Upper lobe of left lung (tissue), 6 donors: ENCODE results near the gene FIBCD1. TPM values are rescaled to one million over a fixed set of nuclear protein-coding genes. Genes with fewer than 3 reads are reported as not detected.

Source experiments
- ATAC-seq, 2 donors: fragments of 200-7000 bp; cut with Tn5 transposase; one replicate each; pipeline ENCODE4 v1.9.1; 2022; ENCODE audit warnings: mild to moderate bottlenecking in 2 of 2, moderate library complexity in 2 of 2; ENCODE audit not compliant: low FRiP score in 2 of 2
- DNase-seq, 2 donors: peaks; one replicate each; pipeline ENCODE4 v3.0.0-alpha.2; 2019 to 2020
- H3K27ac ChIP-seq, 4 donors: fragments of 200-600 bp; sonication (generic); one replicate each; pipeline ENCODE4 v1.5.1; 2016 to 2019
- H3K27me3 ChIP-seq, 4 donors: fragments of 200-600 bp; sonication (generic); one replicate each; pipeline ENCODE4 v1.5.1; 2017 to 2019
- H3K36me3 ChIP-seq, 4 donors: fragments of 200-600 bp; sonication (generic); one replicate each; pipeline ENCODE4 v1.5.1; 2016 to 2019
- H3K4me1 ChIP-seq, 4 donors: fragments of 200-600 bp; sonication (generic); one replicate each; pipeline ENCODE4 v1.5.1; 2018 to 2019
- H3K4me3 ChIP-seq, 4 donors: fragments of 200-600 bp; sonication (generic); one replicate each; pipeline ENCODE4 v1.5.1; 2017 to 2019; ENCODE audit warnings: mild to moderate bottlenecking in 2 of 4, moderate library complexity in 1 of 4
- H3K9me3 ChIP-seq, 4 donors: fragments of 200-600 bp; sonication (generic); one replicate each; pipeline ENCODE4 v1.5.1; 2018 to 2019
- EP300 ChIP-seq, 4 donors: sonication (generic); formaldehyde crosslinking; IDR thresholded peaks; one replicate each; pipeline ENCODE4 v1.5.1; 2017; ENCODE audit warnings: antibody characterized with exemption in 4 of 4, control low read depth in 2 of 4
- POLR2A ChIP-seq, 4 donors: fragments of 450-650 bp; IDR thresholded peaks; one replicate each; pipeline ENCODE4 v1.5.1; 2016 to 2017; ENCODE audit warnings: antibody characterized with exemption in 4 of 4, mild to moderate bottlenecking in 2 of 4
- POLR2AphosphoS5 ChIP-seq, 2 donors: sonication (generic); formaldehyde crosslinking; IDR thresholded peaks; one replicate each; pipeline ENCODE4 v1.5.1; 2017; ENCODE audit warnings: antibody characterized with exemption in 2 of 2
- whole genome bisulfite sequencing, 2 donors: methylation state at CpG; one replicate each; pipeline ENCODE4 v1.1.5; 2017 to 2018; 5-methylcytosine and 5-hydroxymethylcytosine counted together
- total RNA-seq, 6 donors: library from RNA; depleted of rRNA in 4 of 6; stranded (reverse); fragments of >200 nt in 4 of 6; gene quantifications; one replicate each; pipeline versions ENCODE4 v1.1.0 to v1.2.1, GENCODE V29; 2016 to 2021
- TF ChIP-seq, protein P1 (sequence below), 6 experiments: fragments of 450-650 bp in 4 of 6; fragments of 200-600 bp in 2 of 6; sonication (generic) in 2 of 6; IDR thresholded peaks; one replicate each; pipeline ENCODE4 v1.5.1; 2016 to 2019; ENCODE audit warnings: antibody characterized with exemption in 6 of 6
- donor health status: DM: no; HTN: no; CAD: no; lungs with moderate emphysema.
- donor health status: DM: no; HTN: yes; CAD: no; lungs with severe emphysema.

Gene FIBCD1
- total RNA-seq, 6 donors from 2014 or later = 0.30 to 15.8 (median 4.1) TPM

DNA sequence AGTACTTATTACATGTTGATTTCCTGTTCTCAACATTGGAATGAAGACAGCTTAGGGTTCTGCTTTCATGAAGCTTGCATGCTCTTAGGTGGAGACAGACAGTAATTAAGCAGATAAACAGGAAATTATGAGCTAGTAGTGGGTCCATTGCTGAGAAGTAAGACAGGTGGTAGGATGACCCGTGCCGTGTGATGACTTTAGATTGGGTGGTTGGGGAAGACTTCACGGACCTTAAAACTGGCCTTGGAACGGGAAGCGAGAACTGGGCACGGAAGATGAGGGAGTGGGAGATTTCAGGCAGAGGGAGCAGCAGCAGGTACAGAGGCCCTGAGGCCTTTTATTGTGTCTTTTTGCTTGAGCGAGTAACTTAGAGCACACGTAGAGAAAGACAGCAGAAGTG lies 76.8 kb downstream of the FIBCD1 start:
- peaks cover 0 to 31% (median 8%) of the 10 kb centered on the region in 4 donors for H3K36me3 ChIP-seq
- WGBS, 2 donors = 90 to 95% methylated on average over 8 of the region's 8 CpGs

DNA sequence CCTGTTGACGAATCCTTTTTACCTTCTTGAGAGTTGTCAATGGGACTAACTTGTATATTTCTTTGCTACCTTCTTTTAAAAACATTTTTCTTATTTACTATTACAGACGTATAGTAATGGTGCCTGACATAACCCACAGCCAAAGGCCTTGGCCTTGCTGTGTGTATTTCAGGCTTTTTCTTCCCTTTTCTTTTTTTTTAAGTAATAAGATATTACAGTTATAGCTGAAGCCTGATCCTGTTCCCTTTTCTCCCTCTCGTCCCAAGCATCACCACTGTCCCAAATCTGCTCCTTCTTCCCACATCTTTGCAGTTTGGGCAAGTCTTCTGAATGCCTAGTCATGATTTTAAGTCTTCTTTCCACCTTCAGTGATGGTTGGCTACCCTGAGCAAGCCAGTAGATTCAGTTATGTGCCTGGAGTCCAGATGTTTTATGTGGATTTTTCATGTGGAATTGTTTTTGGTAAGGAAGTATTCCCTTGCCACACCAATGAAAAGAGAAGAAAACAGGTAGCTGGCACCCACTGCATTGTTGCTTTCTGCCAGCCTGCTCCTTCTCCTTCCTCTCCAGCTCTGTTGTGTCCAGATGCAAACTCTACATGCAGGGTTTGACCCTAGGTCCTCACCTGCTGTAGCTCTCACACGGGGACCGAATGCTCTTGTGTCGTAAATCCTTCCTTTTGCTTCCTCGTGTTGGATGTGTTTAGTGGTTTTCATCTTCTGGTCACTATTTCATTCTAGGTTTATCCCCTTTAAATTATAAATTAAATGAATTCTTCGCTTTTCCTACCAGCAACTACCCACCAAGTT lies 77.5 kb downstream of the FIBCD1 start:
- Histone ChIP-seq H3K9me3 (no peaks in the 10 kb centered on the region), H3K27ac (no peak overlapping the region), H3K4me3 (no peak overlapping the region), H3K4me1 (peaks cover 0 to 14% (median 12%) of the 10 kb centered on the region in 4 donors), H3K36me3 (peaks cover 0 to 36% (median 8%) of the 10 kb centered on the region in 4 donors), H3K27me3 (no peaks in the 10 kb centered on the region)
- no peak for DNase-seq
- ATAC-seq = no peak
- TF ChIP-seq POLR2AphosphoS5 (IDR thresholded peaks at IDR 0.05) (no peak), EP300 (IDR thresholded peaks at IDR 0.05) (no peak), POLR2A (IDR thresholded peaks at IDR 0.05) (no peak)
- TF ChIP-seq, protein P1, sequence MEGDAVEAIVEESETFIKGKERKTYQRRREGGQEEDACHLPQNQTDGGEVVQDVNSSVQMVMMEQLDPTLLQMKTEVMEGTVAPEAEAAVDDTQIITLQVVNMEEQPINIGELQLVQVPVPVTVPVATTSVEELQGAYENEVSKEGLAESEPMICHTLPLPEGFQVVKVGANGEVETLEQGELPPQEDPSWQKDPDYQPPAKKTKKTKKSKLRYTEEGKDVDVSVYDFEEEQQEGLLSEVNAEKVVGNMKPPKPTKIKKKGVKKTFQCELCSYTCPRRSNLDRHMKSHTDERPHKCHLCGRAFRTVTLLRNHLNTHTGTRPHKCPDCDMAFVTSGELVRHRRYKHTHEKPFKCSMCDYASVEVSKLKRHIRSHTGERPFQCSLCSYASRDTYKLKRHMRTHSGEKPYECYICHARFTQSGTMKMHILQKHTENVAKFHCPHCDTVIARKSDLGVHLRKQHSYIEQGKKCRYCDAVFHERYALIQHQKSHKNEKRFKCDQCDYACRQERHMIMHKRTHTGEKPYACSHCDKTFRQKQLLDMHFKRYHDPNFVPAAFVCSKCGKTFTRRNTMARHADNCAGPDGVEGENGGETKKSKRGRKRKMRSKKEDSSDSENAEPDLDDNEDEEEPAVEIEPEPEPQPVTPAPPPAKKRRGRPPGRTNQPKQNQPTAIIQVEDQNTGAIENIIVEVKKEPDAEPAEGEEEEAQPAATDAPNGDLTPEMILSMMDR (IDR thresholded peaks at IDR 0.05) = no peak
- 78 to 80% methylated on average over 8 of the region's 8 CpGs for WGBS, 2 donors

More for the DNA sequence above, 76.8 kb downstream of the FIBCD1 start:
- no peaks in the 10 kb centered on the region for H3K27me3 ChIP-seq
- TF ChIP-seq POLR2AphosphoS5 (IDR thresholded peaks at IDR 0.05) = no peak
- peaks cover 0 to 16% (median 13%) of the 10 kb centered on the region in 4 donors for H3K4me1 ChIP-seq
- DNase-seq (no peak), ATAC-seq (no peak)
- no peak overlapping the region for H3K4me3 ChIP-seq
- H3K27ac ChIP-seq = no peak overlapping the region
- no peaks in the 10 kb centered on the region for H3K9me3 ChIP-seq

DNA sequence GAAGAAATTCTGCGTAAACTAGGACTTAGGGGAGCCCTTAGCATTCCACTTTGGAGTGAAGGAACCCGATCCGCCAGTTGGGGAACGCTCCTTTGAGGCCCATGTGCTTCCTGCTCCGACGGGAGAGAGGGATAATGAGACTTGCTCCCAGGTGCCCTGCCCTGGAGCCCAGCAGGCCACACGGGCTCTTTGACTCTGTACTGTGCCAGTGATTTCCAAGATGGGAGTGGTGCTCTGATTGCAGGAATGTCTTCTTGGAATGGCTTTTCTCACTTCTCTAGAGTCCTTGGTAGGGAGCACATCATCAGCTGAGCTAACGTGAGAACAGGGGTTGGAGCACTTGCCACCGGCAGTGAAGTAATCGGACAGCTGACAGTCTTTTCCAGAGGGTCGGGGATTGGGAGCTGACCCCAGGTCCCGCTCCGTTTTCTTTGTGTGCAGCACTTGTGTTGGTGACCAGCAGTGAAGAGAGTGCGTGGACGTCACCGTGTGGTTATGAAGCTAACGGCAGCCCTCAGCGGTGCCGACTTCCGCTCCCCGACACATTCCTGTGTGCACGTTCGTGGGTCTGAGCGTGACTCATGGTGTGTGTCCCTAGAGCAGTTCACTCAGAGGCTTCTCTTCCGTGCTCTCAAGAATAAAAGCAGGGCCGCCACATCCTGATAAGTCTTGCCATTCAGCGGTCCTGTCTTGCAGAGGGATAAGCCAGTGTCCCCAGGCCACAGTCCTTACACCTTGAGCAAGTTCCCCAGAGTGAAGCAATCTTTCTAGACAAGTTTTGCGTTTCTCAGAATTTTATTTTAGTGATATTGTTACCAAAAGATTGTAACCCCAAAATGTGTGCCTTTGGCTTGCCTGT lies 78.4 kb downstream of the FIBCD1 start:
- H3K27ac ChIP-seq = peak overlapping the region in 3 of 4 donors; percentile 12 to 70 (median 60)
- TF ChIP-seq POLR2AphosphoS5 (IDR thresholded peaks at IDR 0.05) = peak in 1 of 2 donors; percentile 55
- TF ChIP-seq POLR2A (IDR thresholded peaks at IDR 0.05) = no peak
- TF ChIP-seq EP300 (IDR thresholded peaks at IDR 0.05) = peak in 1 of 4 donors; percentile 5
- TF ChIP-seq, protein P1 (IDR thresholded peaks at IDR 0.05) = peak in 4 of 6 experiments; percentile 36 to 60 (median 38)
- WGBS, 2 donors = 48 to 69% methylated on average over 24 to 28 of the region's 28 CpGs
- H3K4me3 ChIP-seq = no peak overlapping the region
- DNase-seq (peak; percentile 67 to 89), ATAC-seq (peak; percentile 92 to 94)
- H3K4me1 ChIP-seq = peaks cover 0 to 14% (median 10%) of the 10 kb centered on the region in 4 donors
- peaks cover 3 to 45% (median 13%) of the 10 kb centered on the region in 4 donors for H3K36me3 ChIP-seq
- H3K9me3 ChIP-seq = no peaks in the 10 kb centered on the region
- no peaks in the 10 kb centered on the region for H3K27me3 ChIP-seq

DNA sequence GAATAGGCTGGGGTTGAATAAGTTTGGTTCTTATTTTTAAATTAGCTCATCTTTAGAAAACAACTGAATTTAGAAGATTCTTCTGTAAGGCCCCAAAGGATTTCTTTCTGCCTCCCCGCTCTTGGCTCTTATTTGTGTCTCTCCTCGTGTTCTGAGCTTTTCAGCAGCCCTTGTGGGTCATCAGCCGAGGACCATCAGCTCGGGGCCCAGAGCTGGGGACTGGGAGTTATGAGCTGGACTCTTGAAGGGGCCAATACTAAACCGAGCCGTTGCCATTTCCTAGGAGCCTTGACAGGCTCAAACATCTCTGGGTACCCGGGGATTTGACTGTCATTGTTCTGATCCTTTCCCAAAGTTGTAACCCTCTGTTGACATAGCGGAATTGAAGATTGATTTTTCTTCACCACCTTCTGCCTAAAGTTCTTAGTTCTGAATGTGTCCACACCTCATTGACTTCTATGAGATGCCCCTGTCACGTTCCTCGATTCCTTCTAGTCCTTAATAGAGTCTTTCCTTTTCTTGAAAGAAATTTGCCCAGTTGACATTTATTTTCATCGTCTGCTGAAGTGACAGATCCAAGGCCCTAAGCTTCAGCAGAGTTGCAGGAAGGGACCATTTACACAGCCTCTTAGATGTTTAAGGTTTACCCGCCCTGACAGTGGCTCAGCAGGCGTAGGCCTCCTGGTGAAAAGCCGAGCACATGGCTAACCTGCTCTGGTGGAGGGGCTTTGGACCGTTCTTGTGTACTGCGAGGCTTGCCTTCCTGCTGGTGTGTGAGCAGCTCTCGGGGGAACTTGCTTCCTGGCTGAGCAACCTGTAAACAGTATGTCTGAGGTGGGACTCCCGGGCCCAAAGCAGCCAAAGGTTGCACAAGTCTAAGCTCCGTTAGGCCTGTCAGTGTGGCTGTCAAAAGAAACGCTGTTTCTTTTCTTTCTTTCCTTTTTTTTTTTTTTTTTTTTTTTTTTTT lies 80.0 kb downstream of the FIBCD1 start:
- no peaks in the 10 kb centered on the region for H3K27me3 ChIP-seq
- ATAC-seq = peak in 1 of 2 donors; percentile 6
- WGBS, 2 donors = 78 to 83% methylated on average over 20 of the region's 20 CpGs
- no peak overlapping the region for H3K27ac ChIP-seq
- peaks cover 11 to 47% (median 21%) of the 10 kb centered on the region in 4 donors for H3K36me3 ChIP-seq
- no peak for DNase-seq
- no peak overlapping the region for H3K4me3 ChIP-seq
- H3K9me3 ChIP-seq = no peaks in the 10 kb centered on the region
- peaks cover 0 to 14% (median 10%) of the 10 kb centered on the region in 4 donors for H3K4me1 ChIP-seq
- TF ChIP-seq EP300 (IDR thresholded peaks at IDR 0.05) (no peak), POLR2A (IDR thresholded peaks at IDR 0.05) (no peak), POLR2AphosphoS5 (IDR thresholded peaks at IDR 0.05) (no peak)
- TF ChIP-seq, protein P1 (IDR thresholded peaks at IDR 0.05) = no peak
